HuH-7 (cell line): ENCODE measurements around the gene GALNT12.

Experiments used
- DNase-seq: peaks from one replicate; pipeline ENCODE4 v3.0.0; 2011; ENCODE audit warnings: low spot score

The GALNT12 gene

DNA sequence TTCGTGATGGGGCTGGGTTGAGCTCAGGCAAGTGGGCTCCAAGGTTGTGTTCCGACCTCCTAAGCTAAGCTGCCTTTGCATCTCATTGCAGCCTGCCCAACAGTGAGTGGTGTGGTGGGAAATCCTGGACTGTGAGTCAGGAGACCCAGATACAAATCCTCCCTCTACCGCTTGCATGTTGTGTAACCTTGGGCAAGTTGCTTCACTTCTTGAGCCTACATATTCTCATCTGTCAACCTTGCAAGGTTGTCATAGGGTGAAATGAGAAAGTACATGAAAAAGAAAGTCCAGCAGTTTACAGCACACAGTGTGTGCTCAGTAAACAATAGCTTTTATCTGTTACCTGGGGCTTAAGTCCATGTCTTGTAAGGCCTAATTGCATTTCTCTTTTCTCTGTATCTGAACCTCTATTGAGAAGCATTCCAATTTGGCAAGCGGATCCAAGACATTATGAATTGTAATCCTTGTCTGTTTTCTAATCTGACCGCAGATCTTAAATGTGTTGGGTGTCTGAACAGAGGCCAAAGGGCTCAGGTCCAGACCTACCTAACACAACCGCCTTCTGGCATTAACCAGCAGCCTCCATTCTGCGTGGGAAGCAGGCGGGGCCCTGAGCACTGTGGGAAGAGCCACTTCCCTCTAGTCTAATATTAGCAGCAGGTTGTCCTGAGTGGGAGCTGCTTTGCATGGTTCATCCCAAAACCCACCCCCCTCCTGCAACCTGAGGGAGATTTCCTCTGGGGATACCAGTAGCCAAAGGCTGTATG, 1.8 kb upstream of the GALNT12 start:
- no peak for DNase-seq

DNA sequence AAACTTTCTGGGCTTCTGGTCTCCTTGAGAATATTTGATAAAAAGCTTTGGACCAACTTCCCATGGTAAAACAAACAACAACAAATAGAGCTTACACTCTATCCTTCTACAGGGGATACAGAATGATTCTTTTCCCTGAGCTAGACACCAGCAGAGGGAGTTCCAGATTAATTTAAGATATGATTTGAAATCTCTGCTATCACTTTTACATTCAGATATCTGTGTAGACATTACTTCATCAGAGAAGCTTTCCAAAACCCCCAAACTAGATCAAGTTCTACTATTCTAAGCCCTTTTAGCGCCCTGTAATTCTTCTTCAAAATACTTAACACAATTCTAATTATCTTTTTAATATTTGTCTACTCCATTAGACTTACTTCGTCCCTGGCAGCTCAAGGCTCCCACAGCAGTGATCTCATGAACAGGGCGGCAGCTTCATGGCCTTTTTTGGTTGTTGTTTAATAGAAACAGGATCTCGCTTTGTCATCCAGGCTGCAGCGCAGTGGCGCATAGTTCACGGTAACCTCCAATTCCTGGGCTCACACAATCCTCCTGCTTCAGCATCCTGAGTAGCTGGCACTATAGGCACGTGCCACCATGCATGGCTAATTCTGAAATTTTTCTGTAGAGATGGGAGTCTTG, 955 bp upstream of the GALNT12 start:
- no peak for DNase-seq

GRCh38 chr9:98807814-98808195, 335 bp downstream of the GALNT12 start:
- DNase-seq: no peak

DNA sequence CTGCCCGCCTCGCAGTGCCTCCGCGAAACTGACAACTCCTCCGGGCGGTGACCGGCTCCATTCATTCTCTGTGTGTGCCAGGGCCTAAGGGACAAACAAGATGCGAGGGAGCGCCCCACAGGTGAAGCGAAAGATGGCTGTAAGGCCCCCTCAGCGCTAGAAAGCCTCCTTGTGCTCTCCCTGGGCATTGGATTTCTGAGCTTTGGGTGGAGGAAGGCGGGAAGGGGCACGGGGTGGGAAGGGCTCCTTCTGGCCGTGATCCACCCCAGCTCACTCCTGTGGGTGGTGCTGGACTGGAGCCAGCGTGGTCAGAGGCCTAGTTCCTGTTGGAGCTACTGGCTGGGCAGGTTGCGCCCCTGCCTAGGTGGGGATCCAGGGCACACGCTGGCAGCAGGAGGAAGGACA, 943 bp downstream of the GALNT12 start:
- DNase-seq: no peak

- no peak for DNase-seq
Observed at GRCh38 chr9:98808875-98809274, 1.4 kb downstream of the GALNT12 start.

DNA sequence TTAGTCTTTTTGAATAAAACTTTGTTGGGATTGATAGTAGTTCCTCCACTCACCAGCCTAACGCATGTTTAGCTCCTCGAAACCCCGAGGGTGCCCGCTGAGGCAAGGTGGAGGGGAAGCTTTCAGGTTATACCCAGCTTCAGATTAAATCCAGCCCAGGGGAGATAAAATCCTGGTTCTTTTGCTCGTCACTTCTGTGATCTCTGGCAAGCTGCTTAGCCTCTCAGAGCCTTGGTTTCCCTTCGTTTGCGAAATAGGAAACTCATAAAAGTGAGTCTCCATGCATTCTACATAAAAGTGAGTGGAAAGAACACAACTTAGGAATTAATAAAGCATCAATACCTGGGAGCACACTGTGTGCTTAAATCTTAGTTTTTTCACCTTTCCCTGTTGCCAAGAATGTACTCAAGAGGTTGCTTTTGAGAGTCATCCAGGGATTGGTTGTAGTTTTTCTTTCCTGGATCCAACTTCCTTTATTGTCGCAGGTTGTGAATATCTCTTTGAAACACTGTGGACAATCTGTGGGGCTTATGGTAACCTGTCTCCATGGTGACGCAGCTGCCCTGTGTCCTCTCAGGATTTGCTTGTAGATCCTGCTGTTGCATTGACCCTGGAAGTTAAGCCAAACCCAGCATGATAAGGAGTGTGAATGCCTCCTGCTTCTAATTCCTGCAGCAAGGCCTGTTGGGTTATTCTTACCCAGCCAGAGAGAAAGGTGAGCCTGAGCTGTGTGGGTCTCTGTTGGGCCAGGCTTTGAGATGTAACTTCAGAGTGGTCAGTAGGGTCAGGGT, 2.0 kb downstream of the GALNT12 start:
- no peak for DNase-seq

DNA sequence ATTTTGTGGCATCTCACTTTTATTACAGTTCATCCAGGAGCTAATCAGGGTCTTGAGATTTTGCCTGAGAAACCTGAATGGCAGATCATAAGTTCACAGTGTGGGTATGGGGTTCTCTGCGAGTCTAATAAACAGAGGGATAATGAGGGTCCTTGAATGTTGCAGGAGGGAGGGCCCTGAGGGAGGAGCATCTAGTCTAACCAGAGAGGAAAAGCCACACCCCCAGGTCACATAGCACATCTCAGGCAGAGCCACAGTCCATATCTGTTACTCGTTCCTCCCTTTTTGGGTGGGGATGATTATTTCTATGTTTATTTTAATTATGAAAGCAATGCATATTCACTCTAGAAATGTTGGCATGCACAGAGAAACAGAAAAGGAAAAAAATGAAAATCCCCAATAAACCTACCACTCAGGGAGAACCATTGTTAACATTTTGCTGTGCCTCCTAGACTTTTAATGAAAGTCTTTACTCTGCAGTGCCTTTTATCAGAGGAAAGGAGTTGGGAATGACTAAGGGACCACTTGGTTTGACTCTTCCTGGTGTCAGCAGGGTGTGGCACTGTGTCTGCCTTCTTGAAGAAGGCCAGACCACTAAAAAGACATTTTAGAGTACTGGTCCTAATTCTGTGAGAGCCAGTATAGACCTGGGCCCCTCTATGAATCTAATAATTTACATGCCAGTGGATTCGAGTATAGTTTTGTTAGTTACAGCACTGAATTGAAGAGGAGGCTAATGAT, 2.8 kb downstream of the GALNT12 start:
- DNase-seq: no peak

DNA sequence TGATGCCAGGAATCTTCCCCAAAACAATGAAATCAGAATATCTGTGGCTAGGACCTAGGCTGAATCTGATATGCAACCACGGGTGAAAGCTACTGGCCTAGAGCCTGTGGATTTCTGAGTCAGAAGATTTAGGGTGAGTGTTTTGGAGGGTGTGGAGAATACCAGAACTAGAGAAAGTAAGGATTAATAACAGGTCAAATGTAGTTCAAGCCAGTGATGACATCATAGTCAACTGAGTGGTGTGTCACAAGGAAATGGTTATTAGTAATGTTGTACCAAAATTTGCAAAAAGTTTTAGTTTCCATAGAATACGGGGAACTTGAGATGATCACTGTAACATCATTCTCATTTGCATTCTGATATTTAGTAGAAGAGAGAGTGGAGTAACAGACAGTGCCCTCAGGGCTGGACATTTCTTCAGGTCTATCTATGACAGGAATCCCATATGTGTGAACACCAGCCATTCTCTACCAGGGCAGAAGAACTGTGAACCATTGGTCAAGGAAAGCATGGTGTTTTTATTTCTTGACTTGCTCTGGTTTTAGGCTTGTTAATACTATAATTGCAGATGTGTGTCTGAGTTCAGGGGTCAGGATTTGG, 3.7 kb downstream of the GALNT12 start:
- DNase-seq: no peak

DNA sequence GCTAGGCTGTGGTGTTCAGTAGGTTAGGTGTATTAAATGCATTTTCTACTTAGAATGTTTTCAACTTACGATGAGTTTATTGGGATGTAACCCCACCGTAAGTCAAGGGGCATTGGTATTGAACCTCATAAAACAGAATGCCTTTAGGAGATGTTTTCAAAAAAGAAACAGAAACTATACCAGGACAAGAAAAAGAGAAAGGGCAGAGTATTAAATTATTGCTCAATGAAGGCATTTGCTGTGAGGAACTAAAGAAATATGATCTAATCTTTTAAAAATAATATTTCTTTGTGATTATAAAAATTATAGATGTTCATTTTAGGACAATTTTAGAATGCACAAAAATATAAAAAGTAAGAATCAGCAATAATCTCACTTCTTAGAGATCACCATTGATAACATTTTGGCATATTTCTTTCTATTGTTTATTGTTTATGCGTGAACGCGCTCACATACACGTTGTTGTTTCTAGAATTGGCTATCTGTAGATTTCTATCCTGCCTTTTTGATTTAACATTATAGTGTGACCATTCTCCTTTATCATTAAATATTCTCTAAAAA, 8.0 kb downstream of the GALNT12 start:
- no peak for DNase-seq

DNA sequence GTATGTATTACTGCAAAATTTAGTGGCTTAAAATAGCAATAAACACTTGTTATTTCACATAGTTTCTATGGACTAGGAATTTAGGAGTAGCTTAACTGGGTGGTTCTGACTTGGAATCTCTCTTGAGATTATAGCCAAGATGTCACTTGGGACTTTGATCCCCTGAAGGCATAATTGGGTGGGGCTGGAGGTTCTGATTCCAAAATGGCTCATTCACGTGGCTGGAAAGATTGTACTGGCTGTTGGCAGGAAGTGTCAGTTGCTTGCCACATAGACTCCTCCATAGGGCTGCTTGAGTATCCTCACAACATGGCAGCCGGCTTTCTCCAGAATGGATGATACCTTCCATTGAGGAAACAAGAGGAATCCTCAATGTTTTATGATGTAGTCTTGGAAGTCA, 11.3 kb downstream of the GALNT12 start:
- DNase-seq: no peak

DNA sequence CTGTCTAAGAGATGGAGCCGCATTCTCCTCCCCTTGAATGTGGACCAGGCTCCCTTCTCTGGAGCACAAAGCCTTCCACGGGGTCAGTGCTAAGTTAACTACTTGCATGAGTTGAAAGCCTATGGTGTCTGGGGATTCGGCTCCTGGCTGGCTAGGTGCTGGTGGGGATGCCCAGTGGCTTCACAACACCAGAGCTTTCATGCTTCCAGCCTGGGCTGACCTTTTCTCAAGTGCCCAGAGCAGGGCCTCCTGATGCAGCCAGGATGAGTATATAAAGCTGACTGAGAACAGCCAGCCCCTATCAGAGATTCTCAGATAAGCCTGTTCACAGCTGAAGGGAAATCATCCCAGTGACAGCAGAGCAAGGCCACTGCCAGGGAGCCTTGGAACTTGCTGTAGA, 11.8 kb downstream of the GALNT12 start:
- no peak for DNase-seq

DNA sequence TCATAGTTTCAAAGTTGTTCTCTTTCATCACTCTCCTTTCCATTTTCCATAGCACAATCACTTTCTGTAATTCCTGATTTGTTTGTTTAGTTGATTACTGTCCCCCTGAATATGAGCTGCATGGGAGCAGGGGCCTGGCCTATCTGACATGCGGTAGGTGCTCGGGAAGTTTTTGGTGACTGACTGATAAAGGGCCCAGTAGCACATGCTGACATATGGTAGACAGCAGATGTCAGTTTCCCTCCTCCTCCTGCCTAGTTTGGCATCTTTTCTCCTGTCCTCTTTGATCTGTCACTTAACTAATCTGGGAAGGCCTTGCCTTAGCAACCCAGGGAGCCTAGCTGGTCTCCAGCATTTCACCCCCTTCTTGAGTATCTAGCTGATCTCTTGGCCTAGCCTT, 14.4 kb downstream of the GALNT12 start:
- DNase-seq: no peak

DNA sequence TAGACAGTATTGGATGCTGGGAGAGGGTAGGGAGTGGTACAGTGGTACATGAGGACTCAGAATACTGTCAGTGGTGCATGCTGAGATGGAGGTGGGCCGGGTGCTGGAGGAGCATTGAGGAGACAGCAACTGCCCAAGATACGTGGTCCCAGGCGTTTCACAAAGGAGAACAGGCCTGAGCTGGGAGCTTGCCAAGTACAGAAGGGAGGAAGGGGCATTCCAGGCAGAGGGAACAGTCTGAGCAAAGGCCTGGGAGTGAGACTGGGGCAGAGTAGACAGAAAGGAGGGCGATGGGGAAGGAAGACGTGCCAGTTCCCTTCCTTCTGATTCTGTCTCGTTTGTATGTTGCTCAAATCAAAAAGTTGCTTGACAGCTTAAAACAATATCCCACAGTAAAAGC, 15.2 kb downstream of the GALNT12 start:
- DNase-seq: no peak

DNA sequence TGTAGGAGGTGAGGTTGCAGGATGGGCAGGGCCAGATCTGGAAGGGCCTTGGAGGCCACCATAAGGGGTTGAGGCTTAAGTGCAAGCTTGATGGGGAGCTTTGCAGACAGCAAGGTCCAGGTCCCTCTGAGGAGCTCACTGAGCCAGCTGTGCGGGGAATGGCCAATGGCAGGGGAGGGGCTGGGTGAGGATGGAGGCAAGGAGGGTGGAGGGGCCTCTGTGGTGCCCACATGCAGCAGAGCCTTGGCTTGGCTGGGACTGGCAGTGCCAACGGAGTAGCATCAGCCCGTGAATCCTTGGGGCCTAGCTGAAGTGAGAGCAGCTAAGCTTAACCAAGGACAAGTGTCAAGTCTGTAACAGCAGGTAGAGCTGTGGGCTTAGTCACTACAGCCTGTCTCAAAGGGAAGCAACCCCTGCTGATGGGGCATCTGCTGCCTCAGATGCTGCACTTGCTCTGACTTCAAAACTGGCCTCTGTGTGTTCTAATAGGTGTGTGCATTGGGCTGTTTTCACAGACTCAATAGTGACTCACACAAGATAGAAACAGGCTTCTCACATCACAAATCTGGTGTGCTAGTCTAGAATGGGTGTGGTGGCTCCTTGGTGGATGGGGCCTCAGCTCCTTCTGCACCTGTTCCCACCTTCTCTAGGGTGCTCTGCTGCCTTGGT, 16.3 kb downstream of the GALNT12 start:
- no peak for DNase-seq

DNA sequence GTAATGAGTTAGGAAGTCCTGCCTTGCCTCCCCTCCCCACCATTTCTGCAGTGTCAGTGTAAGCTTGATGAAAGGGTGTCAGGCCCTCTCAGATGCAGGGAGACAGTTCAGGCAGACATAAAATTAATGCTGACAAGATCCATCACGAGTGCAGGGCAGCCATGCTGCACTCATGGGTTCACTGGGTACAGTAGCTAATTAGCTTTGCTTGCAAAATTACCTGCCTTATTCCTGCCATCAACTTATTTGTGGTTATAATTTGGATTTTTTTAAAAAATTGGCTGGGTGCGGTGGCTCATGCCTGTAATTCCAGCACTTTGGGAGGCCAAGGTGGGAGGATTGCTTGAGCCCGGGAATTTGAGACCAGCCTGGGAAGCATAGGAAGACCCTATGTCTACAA, 17.9 kb downstream of the GALNT12 start:
- no peak for DNase-seq

DNA sequence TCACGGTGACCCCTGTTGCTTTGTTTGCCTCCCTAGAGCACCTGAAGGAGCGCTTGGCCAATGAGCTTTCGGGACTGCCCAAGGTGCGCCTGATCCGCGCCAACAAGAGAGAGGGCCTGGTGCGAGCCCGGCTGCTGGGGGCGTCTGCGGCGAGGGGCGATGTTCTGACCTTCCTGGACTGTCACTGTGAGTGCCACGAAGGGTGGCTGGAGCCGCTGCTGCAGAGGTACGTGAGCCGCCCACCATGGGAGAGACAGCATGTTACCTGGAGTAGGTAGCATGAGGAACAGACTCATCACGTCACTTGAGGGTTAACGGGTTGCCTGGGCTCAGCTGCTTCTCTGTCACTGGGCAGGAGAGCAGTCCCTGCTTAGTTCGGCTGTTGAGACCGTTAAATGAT, 19.2 kb downstream of the GALNT12 start:
- DNase-seq: no peak

- no peak for DNase-seq
Observed at GRCh38 chr9:98829766-98830165, 22.3 kb downstream of the GALNT12 start.

DNA sequence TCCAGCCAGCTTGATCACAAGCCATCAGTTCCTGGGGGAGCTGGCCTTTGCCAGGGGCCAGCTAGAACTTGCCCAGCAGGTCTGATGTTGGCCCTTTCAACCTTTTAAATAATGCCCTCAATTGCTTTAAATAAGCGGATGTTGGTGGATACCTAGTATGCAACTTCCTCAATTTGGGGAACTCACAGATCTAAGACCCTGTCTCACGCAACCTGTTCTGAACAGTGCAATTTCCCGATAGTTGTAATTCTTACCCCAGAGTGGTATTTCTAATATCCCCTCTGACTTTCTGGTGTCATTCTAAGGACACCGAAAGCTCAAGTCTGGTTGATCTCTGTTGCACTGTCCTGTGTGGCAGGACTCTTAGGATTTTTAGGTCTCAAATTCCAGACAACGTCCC, 23.1 kb downstream of the GALNT12 start:
- DNase-seq: no peak

DNA sequence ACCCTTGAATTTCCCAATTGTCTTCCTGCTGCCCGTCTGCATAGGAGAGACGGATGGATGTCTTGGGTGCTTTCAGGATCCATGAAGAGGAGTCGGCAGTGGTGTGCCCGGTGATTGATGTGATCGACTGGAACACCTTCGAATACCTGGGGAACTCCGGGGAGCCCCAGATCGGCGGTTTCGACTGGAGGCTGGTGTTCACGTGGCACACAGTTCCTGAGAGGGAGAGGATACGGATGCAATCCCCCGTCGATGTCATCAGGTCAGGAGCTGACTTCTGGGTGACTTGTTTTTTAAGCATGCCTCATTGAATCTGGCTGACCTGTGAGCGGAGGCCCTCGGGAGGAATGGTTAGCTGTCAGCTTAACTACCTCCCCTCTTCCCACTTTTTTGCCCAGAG, 24.2 kb downstream of the GALNT12 start:
- DNase-seq: no peak

DNA sequence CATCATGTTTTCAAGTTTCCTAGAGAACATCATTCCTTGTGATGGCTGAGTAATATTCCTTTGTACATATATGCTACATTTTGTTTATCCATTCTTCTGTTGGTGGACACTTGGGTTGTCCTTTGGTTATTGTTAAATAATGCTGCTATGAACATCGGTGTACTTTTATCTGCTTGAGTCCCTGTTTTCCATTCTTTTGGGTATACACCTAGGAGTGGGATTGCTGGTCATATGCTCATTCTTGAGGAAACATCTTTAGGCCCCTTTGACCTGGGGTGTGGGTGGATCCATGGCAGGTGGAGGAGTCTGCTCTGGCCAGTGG, 25.3 kb downstream of the GALNT12 start:
- no peak for DNase-seq
